ENCODE measurements around the gene DIAPH2.
"Not testable (repeated sequence)": the region's sequence is repeated elsewhere in the genome, so short reads cannot be mapped to it uniquely, and the experiment has no call there.

DIAPH2 gene

GRCh38 chrX:96834137-96834536 lies 149.5 kb downstream of the DIAPH2 start:
- DNase-seq: no peak

- no peak for DNase-seq
These were observed 151.1 kb downstream of the DIAPH2 start for GRCh38 chrX:96835660-96836289.

GRCh38 chrX:96837808-96838207 lies 153.2 kb downstream of the DIAPH2 start:
- DNase-seq: no peak

- peak; percentile 2 for DNase-seq
These were observed 153.9 kb downstream of the DIAPH2 start for GRCh38 chrX:96838537-96838936.

- DNase-seq: no peak
These were observed 156.7 kb downstream of the DIAPH2 start for GRCh38 chrX:96841325-96841724.

GRCh38 chrX:96841866-96842265 lies 157.2 kb downstream of the DIAPH2 start:
- not testable (repeated sequence) for DNase-seq

GRCh38 chrX:96843566-96843965 lies 158.9 kb downstream of the DIAPH2 start:
- no peak for DNase-seq

GRCh38 chrX:96846841-96847240 lies 162.2 kb downstream of the DIAPH2 start:
- no peak for DNase-seq

- DNase-seq: not testable (repeated sequence)
These were observed 174.8 kb downstream of the DIAPH2 start for GRCh38 chrX:96859422-96859821.

GRCh38 chrX:96861218-96861617 lies 176.6 kb downstream of the DIAPH2 start:
- DNase-seq: no peak

- no peak for DNase-seq
These were observed 177.0 kb downstream of the DIAPH2 start for GRCh38 chrX:96861661-96862060.

- DNase-seq: no peak
These were observed 199.0 kb downstream of the DIAPH2 start, which contains the start of gene RPA4 for GRCh38 chrX:96883608-96884007. Gene RPA4, plus strand, starts transcription at chrX:96883908. Its CDS starts 403 bp downstream, at chrX:96884311.

GRCh38 chrX:96884027-96884426 lies 199.4 kb downstream of the DIAPH2 start:
- no peak for DNase-seq

- no peak for DNase-seq
These were observed 205.1 kb downstream of the DIAPH2 start for GRCh38 chrX:96889726-96890125.

- no peak for DNase-seq
These were observed 222.1 kb downstream of the DIAPH2 start for GRCh38 chrX:96906741-96907140.

GRCh38 chrX:96907516-96908272 lies 223.1 kb downstream of the DIAPH2 start:
- DNase-seq: no peak

- DNase-seq: no peak
These were observed 224.6 kb downstream of the DIAPH2 start for GRCh38 chrX:96909291-96909690.

GRCh38 chrX:96918864-96919263 lies 234.2 kb downstream of the DIAPH2 start:
- DNase-seq: no peak

- no peak for DNase-seq
These were observed 235.0 kb downstream of the DIAPH2 start for GRCh38 chrX:96919672-96920071.

- no peak for DNase-seq
These were observed 239.9 kb downstream of the DIAPH2 start for GRCh38 chrX:96924581-96924980.

GRCh38 chrX:96929036-96929435 lies 244.4 kb downstream of the DIAPH2 start:
- no peak for DNase-seq

- DNase-seq: no peak
These were observed 273.1 kb downstream of the DIAPH2 start for GRCh38 chrX:96957718-96958117.

- DNase-seq: no peak
These were observed 287.2 kb downstream of the DIAPH2 start for GRCh38 chrX:96971812-96972211.

GRCh38 chrX:96978906-96979305 lies 294.3 kb downstream of the DIAPH2 start:
- DNase-seq: no peak

GRCh38 chrX:96979766-96980165 lies 295.1 kb downstream of the DIAPH2 start:
- DNase-seq: no peak

Data from activated CD4-positive, alpha-beta T cell treated with anti-CD3 and anti-CD28 coated beads, Interleukin-10, Interleukin-2, amounts not matched to agents 100 ng/mL and 50 ng/mL, durations not matched to agents 16 hours and 8 hours (primary cell).